H1 (cell line): ENCODE results near the gene FBXW5. TPM values are rescaled to one million over a fixed set of nuclear protein-coding genes. Genes with fewer than 3 reads are reported as not detected.

Experiments
- POU5F1 ChIP-seq: IDR thresholded peaks from 2 replicates; pipeline ENCODE4 v1.6.1; 2011; ENCODE audit warnings: low read depth, mild to moderate bottlenecking, low read length, moderate library complexity
- YY1 ChIP-seq: IDR thresholded peaks from 2 replicates; pipeline ENCODE4 v1.6.1; 2011; ENCODE audit warnings: low read depth, mild to moderate bottlenecking, low read length
- polyA plus RNA-seq, 7 experiments: library from polyadenylated mRNA; depleted of rRNA in 3 of 7; stranded (reverse) in 5 of 7; unstranded in 2 of 7; fragments of >200 nt in 5 of 7; fragments of 200-250 nt in 2 of 7; gene quantifications; 1 replicate in 5 of 7; 2 replicates in 1 of 7; 4 replicates in 1 of 7; pipeline versions ENCODE4 v1.2.1 to v1.2.3, GENCODE V29; 2011 to 2013; ENCODE audit warnings: missing spikeins in 2 of 7, mixed read lengths in 2 of 7
- total RNA-seq: library from RNA; stranded (reverse); fragmentation: NEBNext Ultra II Directional; extraction: Animal tissue kit (Norgen Biotek cat#: 25700); gene quantifications from 2 replicates; pipeline ENCODE4 v1.2.1, GENCODE V29; 2021

The FBXW5 gene
- total and polyA plus RNA-seq, 2 of the 8 experiments (the other 6 are each of a cell fraction or from before 2014, with no cell fraction given), result 49.0 to 71.0 TPM

GRCh38 chr9:136975644-136976043, 31.1 kb upstream of the FBXW5 start (continued):
- no peak for TF ChIP-seq POU5F1
- peak; percentile 15; the same call in 1 of the 2 replicates for TF ChIP-seq YY1
